GM19351 (cell line): Measurements from ENCODE around the gene NEK5.
"Not testable (repeated sequence)": the region's sequence is repeated elsewhere in the genome, so short reads cannot be mapped to it uniquely, and the experiment has no call there.

Source experiments
- ATAC-seq: cut with Tn5 transposase; IDR thresholded peaks from one replicate; pipeline ENCODE4 v1.9.1; 2021; ENCODE audit warnings: mild to moderate bottlenecking, moderate library complexity; ENCODE audit not compliant: unreplicated experiment

Gene NEK5

GRCh38 chr13:52128714-52129700, at the start of gene NEK5:
Gene NEK5 (minus strand): TSS chr13:52129073. CDS start chr13:52127482, 1,591 bp downstream.
- ATAC-seq, result peak; percentile 68

GRCh38 chr13:52177276-52177675, 48.4 kb upstream of the NEK5 start:
- ATAC-seq, result no peak

GRCh38 chr13:52173970-52174369, 45.1 kb upstream of the NEK5 start:
- ATAC-seq, result not testable (repeated sequence)

GRCh38 chr13:52173373-52173772, 44.5 kb upstream of the NEK5 start:
- ATAC-seq, result no peak

GRCh38 chr13:52171686-52172085, 42.8 kb upstream of the NEK5 start:
- not testable (repeated sequence) for ATAC-seq

GRCh38 chr13:52170828-52171391, 42.0 kb upstream of the NEK5 start:
- not testable (repeated sequence) for ATAC-seq

GRCh38 chr13:52169839-52170238, 41.0 kb upstream of the NEK5 start:
- no peak for ATAC-seq

- no peak for ATAC-seq
Measured at GRCh38 chr13:52165411-52165810, 36.5 kb upstream of the NEK5 start.

GRCh38 chr13:52164989-52165388, 36.1 kb upstream of the NEK5 start:
- no peak for ATAC-seq

- ATAC-seq, result not testable (repeated sequence)
Measured at GRCh38 chr13:52163878-52164277, 35.0 kb upstream of the NEK5 start.

GRCh38 chr13:52162279-52163101, 33.6 kb upstream of the NEK5 start:
- no peak for ATAC-seq

GRCh38 chr13:52161181-52161646, 32.3 kb upstream of the NEK5 start:
- no peak for ATAC-seq

GRCh38 chr13:52160506-52160905, 31.6 kb upstream of the NEK5 start:
- ATAC-seq, result no peak

GRCh38 chr13:52160053-52160452, 31.2 kb upstream of the NEK5 start:
- ATAC-seq, result no peak

GRCh38 chr13:52159159-52159982, 30.5 kb upstream of the NEK5 start, which contains the start of gene NEK3:
Gene NEK3 (minus strand): TSS chr13:52159597. CDS start chr13:52156191, 3,406 bp downstream.
- peak; percentile 75 for ATAC-seq

GRCh38 chr13:52158629-52159158, 29.8 kb upstream of the NEK5 start:
- ATAC-seq, result peak; percentile 36

- ATAC-seq, result no peak
Measured at GRCh38 chr13:52156724-52157261, 27.9 kb upstream of the NEK5 start.

- no peak for ATAC-seq
Measured at GRCh38 chr13:52155177-52155576, 26.3 kb upstream of the NEK5 start.

- ATAC-seq, result no peak
Measured at GRCh38 chr13:52147225-52147624, 18.4 kb upstream of the NEK5 start.

GRCh38 chr13:52141299-52141698, 12.4 kb upstream of the NEK5 start:
- no peak for ATAC-seq
